Measurements from ENCODE around the gene CRYGA. TPM values are rescaled to one million over a fixed set of nuclear protein-coding genes. Genes with fewer than 3 reads are reported as not detected.
"Not testable (repeated sequence)": the region's sequence is repeated elsewhere in the genome, so short reads cannot be mapped to it uniquely, and the experiment has no call there.

The CRYGA gene
- total and polyA plus RNA-seq, 2 experiments from 2014 or later: not detected

DNA sequence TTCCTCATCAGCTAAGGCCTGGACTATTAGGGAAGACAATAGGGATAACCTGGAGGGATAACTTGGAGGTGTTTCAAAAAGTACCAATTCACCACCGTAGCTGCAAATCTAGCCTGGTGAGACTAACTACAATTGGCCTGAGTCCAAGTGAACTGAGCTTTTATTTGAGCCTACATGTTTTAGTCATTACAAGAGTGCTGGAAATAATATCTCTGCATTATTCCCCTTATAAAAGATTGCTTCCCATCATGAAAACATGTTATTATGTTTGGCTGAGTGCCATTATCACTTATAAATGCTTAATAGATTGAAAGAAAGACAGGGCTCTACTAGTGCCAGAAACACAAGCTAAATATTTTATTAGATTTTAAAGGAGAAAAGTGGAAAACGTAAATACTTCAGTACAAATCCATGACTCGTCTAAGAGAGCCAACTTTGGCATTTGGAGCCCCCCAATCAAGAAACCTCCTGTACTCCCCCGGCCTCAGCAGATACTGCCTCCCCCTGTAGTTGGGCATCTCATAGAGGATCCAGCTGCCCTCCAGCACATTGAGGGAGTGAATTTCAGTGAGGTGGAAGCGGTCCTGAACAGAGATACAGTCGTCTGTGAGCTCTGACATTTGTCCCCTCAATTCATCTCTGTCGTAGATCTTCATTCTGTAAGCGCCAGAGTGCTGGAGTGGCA lies 21.0 kb downstream of the CRYGA start:
- peak; percentile 22 for DNase-seq
- WGBS, 2 experiments (ENCODE audit: low coverage in 1 of 2, low lambda C conversion rate in 2 of 2, missing lambda C conversion rate in 2 of 2): 8% methylated on average over 8 of the region's 8 CpGs
- no peak for TF ChIP-seq EZH2phosphoT487 (IDR thresholded peaks at IDR 0.05; ENCODE audit: insufficient read depth, low read depth)
- no peak for TF ChIP-seq EZH2 (IDR thresholded peaks at IDR 0.05; ENCODE audit: insufficient read depth, poor library complexity, severe bottlenecking)

DNA sequence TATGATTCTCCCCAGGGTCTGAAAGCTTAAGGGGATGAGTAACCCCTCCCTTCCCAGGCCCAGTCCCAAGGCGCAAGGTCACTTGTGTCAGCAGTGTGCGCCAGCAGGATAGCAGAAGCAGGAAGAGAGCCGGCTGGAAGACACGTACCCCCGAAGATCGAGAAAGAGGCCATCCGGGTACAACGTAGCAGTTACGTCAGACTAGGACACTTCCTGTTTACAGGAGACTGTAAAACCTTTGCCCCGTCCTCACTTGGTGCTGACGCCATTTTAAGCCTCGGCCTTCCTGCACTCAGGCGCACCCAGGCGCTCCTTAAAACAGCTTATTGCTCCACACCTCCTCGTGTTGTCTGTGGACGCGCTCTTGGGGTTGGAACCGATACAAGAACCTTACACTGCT lies 23.9 kb downstream of the CRYGA start:
- WGBS, 2 experiments (ENCODE audit: low coverage in 1 of 2, low lambda C conversion rate in 2 of 2, missing lambda C conversion rate in 2 of 2): 62 to 64% methylated on average over 18 of the region's 18 CpGs
- H3K36me3 ChIP-seq (ENCODE audit: low read depth): no peaks in the 10 kb centered on the region
- no peaks in the 10 kb centered on the region for H3K9me2 ChIP-seq (ENCODE audit: insufficient read depth)
- H3K27me3 ChIP-seq (replicated peaks; ENCODE audit: insufficient read depth): no peaks in the 10 kb centered on the region
- no peak overlapping the region for H3K4me2 ChIP-seq (ENCODE audit: unreplicated experiment)
- H3K4me3 ChIP-seq: no peak overlapping the region
- no peak for DNase-seq
- no peaks in the 10 kb centered on the region for H3K4me1 ChIP-seq (ENCODE audit: insufficient read depth)
- H3K27ac ChIP-seq: no peak overlapping the region
- no peaks in the 10 kb centered on the region for H3K9me3 ChIP-seq (ENCODE audit: low read depth)
- TF ChIP-seq EZH2 (IDR thresholded peaks at IDR 0.05; ENCODE audit: insufficient read depth, poor library complexity, severe bottlenecking) (no peak), EZH2phosphoT487 (IDR thresholded peaks at IDR 0.05; ENCODE audit: insufficient read depth, low read depth) (no peak)
- in situ Hi-C loops (cut with MboI): no loop called here
- no peaks in the 10 kb centered on the region for H4K20me1 ChIP-seq (ENCODE audit: insufficient read depth)
- H3K9ac ChIP-seq: no peak overlapping the region
- H3F3A ChIP-seq (ENCODE audit: insufficient read depth): no peaks in the 10 kb centered on the region
- H2AFZ ChIP-seq: no peak overlapping the region
- no peaks in the 10 kb centered on the region for H3K79me2 ChIP-seq (ENCODE audit: insufficient read depth)

More for the DNA sequence above, 21.0 kb downstream of the CRYGA start:
- H3K4me1 ChIP-seq (ENCODE audit: insufficient read depth): no peaks in the 10 kb centered on the region
- H2AFZ ChIP-seq: no peak overlapping the region
- no peak overlapping the region for H3K4me2 ChIP-seq (ENCODE audit: unreplicated experiment)
- H3K36me3 ChIP-seq (ENCODE audit: low read depth): no peaks in the 10 kb centered on the region
- no peaks in the 10 kb centered on the region for H3F3A ChIP-seq (ENCODE audit: insufficient read depth)
- H3K9ac ChIP-seq: no peak overlapping the region
- H3K9me2 ChIP-seq (ENCODE audit: insufficient read depth): no peaks in the 10 kb centered on the region
- in situ Hi-C loops (cut with MboI): no loop called here
- H3K4me3 ChIP-seq: no peak overlapping the region
- no peaks in the 10 kb centered on the region for H3K79me2 ChIP-seq (ENCODE audit: insufficient read depth)
- no peak overlapping the region for H3K27ac ChIP-seq
- no peaks in the 10 kb centered on the region for H4K20me1 ChIP-seq (ENCODE audit: insufficient read depth)
- H3K27me3 ChIP-seq (replicated peaks; ENCODE audit: insufficient read depth): no peaks in the 10 kb centered on the region
- no peaks in the 10 kb centered on the region for H3K9me3 ChIP-seq (ENCODE audit: low read depth)

DNA sequence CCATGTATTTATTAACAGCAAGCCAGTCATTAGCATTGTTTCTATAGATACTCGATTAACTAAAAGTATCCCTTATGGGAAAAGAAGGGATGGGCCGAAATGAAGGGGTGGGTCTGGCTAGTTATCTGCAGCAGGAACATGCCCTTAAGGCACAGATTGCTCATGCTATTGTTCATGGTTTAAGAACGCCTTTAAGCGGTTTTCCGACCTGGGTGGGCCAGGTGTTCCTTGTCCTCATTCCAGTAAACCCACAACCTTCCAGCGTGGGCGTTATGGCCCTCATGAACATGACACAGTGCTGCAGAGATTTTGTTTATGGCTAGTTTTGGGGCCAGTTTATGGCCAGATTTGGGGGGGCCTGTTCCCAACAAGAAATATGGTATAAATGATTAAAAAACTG lies 25.1 kb downstream of the CRYGA start:
- H3K9me3 ChIP-seq (ENCODE audit: low read depth); H3K36me3 ChIP-seq (ENCODE audit: low read depth); H4K20me1 ChIP-seq (ENCODE audit: insufficient read depth); H3K4me2 ChIP-seq (ENCODE audit: unreplicated experiment); H3K27me3 ChIP-seq (replicated peaks; ENCODE audit: insufficient read depth); H3K4me3 ChIP-seq; H3K27ac ChIP-seq; in situ Hi-C loops (cut with MboI); H2AFZ ChIP-seq; DNase-seq; H3K4me1 ChIP-seq (ENCODE audit: insufficient read depth); H3K79me2 ChIP-seq (ENCODE audit: insufficient read depth); H3K9ac ChIP-seq; H3K9me2 ChIP-seq (ENCODE audit: insufficient read depth); H3F3A ChIP-seq (ENCODE audit: insufficient read depth): not testable (repeated sequence)
- 53 to 67% methylated on average over 7 of the region's 7 CpGs for WGBS, 2 experiments (ENCODE audit: low coverage in 1 of 2, low lambda C conversion rate in 2 of 2, missing lambda C conversion rate in 2 of 2)

DNA sequence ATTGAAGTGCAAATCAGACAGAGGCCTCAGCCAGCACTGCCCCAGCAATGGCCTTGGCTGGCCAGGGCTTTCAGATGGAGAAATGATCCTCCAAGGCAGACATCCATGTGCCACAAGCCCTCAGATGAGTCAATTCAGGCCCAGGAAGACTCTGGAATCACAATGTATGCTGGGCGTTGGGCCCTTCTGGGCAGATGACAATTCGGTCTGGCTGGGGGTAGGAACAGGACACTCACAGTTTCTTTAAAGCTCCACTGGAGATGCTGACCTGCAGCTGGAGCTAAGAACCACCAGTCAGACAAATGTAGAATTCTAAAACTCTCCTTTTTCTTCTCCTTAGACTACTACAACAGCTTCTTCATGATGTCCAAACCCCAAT lies 26.7 kb downstream of the CRYGA start:
- H3K9me2 ChIP-seq (ENCODE audit: insufficient read depth): no peaks in the 10 kb centered on the region
- H3F3A ChIP-seq (ENCODE audit: insufficient read depth): no peaks in the 10 kb centered on the region
- in situ Hi-C loops (cut with MboI): no loop called here
- no peaks in the 10 kb centered on the region for H3K79me2 ChIP-seq (ENCODE audit: insufficient read depth)
- no peaks in the 10 kb centered on the region for H3K27me3 ChIP-seq (replicated peaks; ENCODE audit: insufficient read depth)
- WGBS, 2 experiments (ENCODE audit: low coverage in 1 of 2, low lambda C conversion rate in 2 of 2, missing lambda C conversion rate in 2 of 2): 31 to 38% methylated on average over 2 of the region's 2 CpGs
- H2AFZ ChIP-seq: no peak overlapping the region
- no peaks in the 10 kb centered on the region for H4K20me1 ChIP-seq (ENCODE audit: insufficient read depth)
- no peak overlapping the region for H3K27ac ChIP-seq
- no peaks in the 10 kb centered on the region for H3K9me3 ChIP-seq (ENCODE audit: low read depth)
- no peaks in the 10 kb centered on the region for H3K36me3 ChIP-seq (ENCODE audit: low read depth)
- no peaks in the 10 kb centered on the region for H3K4me1 ChIP-seq (ENCODE audit: insufficient read depth)
- no peak overlapping the region for H3K4me3 ChIP-seq
- peak; percentile 20 for DNase-seq
- no peak overlapping the region for H3K4me2 ChIP-seq (ENCODE audit: unreplicated experiment)
- TF ChIP-seq EZH2 (IDR thresholded peaks at IDR 0.05; ENCODE audit: insufficient read depth, poor library complexity, severe bottlenecking): no peak
- no peak for TF ChIP-seq EZH2phosphoT487 (IDR thresholded peaks at IDR 0.05; ENCODE audit: insufficient read depth, low read depth)
- no peak overlapping the region for H3K9ac ChIP-seq
